Measurements from ENCODE around the gene KLHL29. TPM values are rescaled to one million over a fixed set of nuclear protein-coding genes. Genes with fewer than 3 reads are reported as not detected.
A peak's percentile ranks its signal among the peaks of the same experiment; 100 is the strongest.

KLHL29 gene
- total and polyA plus RNA-seq, 10 of the 15 experiments (the other 5 are each of a cell fraction or from before 2014, with no cell fraction given), result 1.4 to 19.5 (median 6.1) TPM

GRCh38 chr2:23387845-23388244, 2.9 kb downstream of the KLHL29 start:
- Histone ChIP-seq H2AFZ (ENCODE audit: control insufficient read depth, low read depth, low read length) (no peak overlapping the region), H3K27ac (ENCODE audit: control insufficient read depth, insufficient read depth) (no peak overlapping the region), H3K9me3 (replicated peaks; ENCODE audit: control insufficient read depth, insufficient read depth, low read length) (no peaks in the 10 kb centered on the region), H3K9ac (ENCODE audit: control insufficient read depth, insufficient read depth, low read length) (no peak overlapping the region), H3K79me2 (ENCODE audit: control insufficient read depth, insufficient read depth, low read length) (peaks cover 27% of the 10 kb centered on the region), H3K4me3 (0 out of 2 replicates have a peak overlapping the region, but pooled peaks have one; percentile 12), H3K27me3 (replicated peaks in 1 of 2; ENCODE audit: control insufficient read depth in 2 of 2, insufficient read depth in 2 of 2, low read length in 1 of 2) (no peaks in the 10 kb centered on the region), H4K20me1 (ENCODE audit: control insufficient read depth, insufficient read depth) (no peaks in the 10 kb centered on the region), H3K36me3 (ENCODE audit: control insufficient read depth in 2 of 2, insufficient read depth in 2 of 2, low read length in 1 of 2) (no peaks in the 10 kb centered on the region), H3K4me2 (ENCODE audit: control insufficient read depth, insufficient read depth) (peak overlapping the region; percentile 49; the same call in 1 of the 2 replicates), H3K4me1 (ENCODE audit: control insufficient read depth, insufficient read depth, low read length) (peaks cover 4% of the 10 kb centered on the region; the same call in 1 of the 2 replicates)
- no peak for ATAC-seq
- RAD21 ChIA-PET (ENCODE audit: unreplicated experiment), result interaction anchor here (1.1 kb wide), 1 partner anchor 17 kb away, joined by 3 read pairs; no protein-coding TSS in a partner anchor
- SMC1A ChIA-PET (ENCODE audit: uncharacterized antibody, unreplicated experiment), result interaction anchor here (2.0 kb wide), 1 partner anchor 12 kb away, joined by 6 read pairs; no protein-coding TSS in a partner anchor
- BruUV-seq (replicated peaks), result no TSS peak
- WGBS (ENCODE audit: insufficient coverage, insufficient replicate concordance, low lambda C conversion rate, missing lambda C conversion rate), result 53% methylated on average over 3 of the region's 3 CpGs
- no peak for DNase-seq (ENCODE audit: low read depth, low spot score)
- in situ Hi-C loops (cut with MboI) (loop anchor here (25.0 kb wide), 1 partner anchor 974 kb away; the partner anchor contains the start of gene ITSN2), intact Hi-C loops (cut with micrococcal nuclease; ENCODE audit: unreplicated experiment) (no loop called here)
- TF ChIP-seq RFX5 (IDR thresholded peaks at IDR 0.05; ENCODE audit: low read depth, low read length) (no peak), ZBTB40 (IDR thresholded peaks at IDR 0.05; ENCODE audit: borderline replicate concordance) (no peak), IKZF1 (conservative IDR thresholded peaks at IDR 0.05) (no peak), RUNX3 (IDR thresholded peaks at IDR 0.05; ENCODE audit: low read length) (no peak), BMI1 (IDR thresholded peaks at IDR 0.05; ENCODE audit: borderline replicate concordance) (no peak), HDGF (IDR thresholded peaks at IDR 0.05) (no peak), ZNF207 (IDR thresholded peaks at IDR 0.05; ENCODE audit: borderline replicate concordance) (no peak), ASH2L (IDR thresholded peaks at IDR 0.05; ENCODE audit: borderline replicate concordance, low read depth) (no peak), TCF12 (IDR thresholded peaks at IDR 0.05; ENCODE audit: low read depth, low read length) (no peak), EED (IDR thresholded peaks at IDR 0.05; ENCODE audit: low read depth) (no peak), PAX5 (IDR thresholded peaks at IDR 0.05; ENCODE audit: borderline replicate concordance, low read depth, low read length) (no peak), ATF3 (IDR thresholded peaks at IDR 0.05; ENCODE audit: borderline replicate concordance, extremely low read depth, low read depth, low read length) (no peak), POLR2AphosphoS2 (IDR thresholded peaks at IDR 0.05; ENCODE audit: low read depth, low read length) (no peak), MXI1 (IDR thresholded peaks at IDR 0.05; ENCODE audit: low read depth, low read length) (no peak), WRNIP1 (IDR thresholded peaks at IDR 0.05; ENCODE audit: borderline replicate concordance, low read depth, low read length) (no peak), PAX8 (IDR thresholded peaks at IDR 0.05) (no peak), GATAD2B (conservative IDR thresholded peaks at IDR 0.05; ENCODE audit: low read depth) (no peak), RELB (IDR thresholded peaks at IDR 0.05; ENCODE audit: low read depth) (no peak)
- CTCF ChIA-PET, result interaction anchor here (0.9 kb wide), 1 partner anchor 12 kb away, joined by 5 read pairs; no protein-coding TSS in a partner anchor
- POLR2A ChIA-PET, result no interaction called here
- no peak for FAIRE-seq
